GM18519 (cell line): ENCODE measurements around the gene CD151.

Experiments used
- ATAC-seq: cut with Tn5 transposase; IDR thresholded peaks from one replicate; pipeline ENCODE4 v1.9.1; 2021; ENCODE audit warnings: mild to moderate bottlenecking, moderate library complexity; ENCODE audit not compliant: unreplicated experiment, low FRiP score

CD151 gene

DNA sequence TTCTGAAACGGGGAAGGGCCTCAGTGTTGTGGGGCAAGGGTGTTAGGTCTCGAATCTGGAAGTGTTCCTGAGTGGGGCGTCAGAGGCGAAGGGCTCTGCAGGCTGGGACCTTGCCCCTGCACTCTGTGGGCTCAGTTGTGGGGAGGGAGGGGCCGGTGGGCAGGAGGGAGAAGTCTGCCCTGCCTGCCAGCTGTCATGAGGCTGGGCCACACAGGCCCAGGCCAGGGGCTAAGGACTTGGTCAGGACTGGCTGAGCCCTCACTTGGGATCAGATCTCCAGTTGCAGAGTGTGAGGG is 4.9 kb upstream of the CD151 start, which contains the start of gene CRACR2B:
CRACR2B (plus strand) TSS at position 23 of the 296 bp plus-strand sequence. CDS start 689 bp downstream, outside the sequence.
- ATAC-seq = no peak

DNA sequence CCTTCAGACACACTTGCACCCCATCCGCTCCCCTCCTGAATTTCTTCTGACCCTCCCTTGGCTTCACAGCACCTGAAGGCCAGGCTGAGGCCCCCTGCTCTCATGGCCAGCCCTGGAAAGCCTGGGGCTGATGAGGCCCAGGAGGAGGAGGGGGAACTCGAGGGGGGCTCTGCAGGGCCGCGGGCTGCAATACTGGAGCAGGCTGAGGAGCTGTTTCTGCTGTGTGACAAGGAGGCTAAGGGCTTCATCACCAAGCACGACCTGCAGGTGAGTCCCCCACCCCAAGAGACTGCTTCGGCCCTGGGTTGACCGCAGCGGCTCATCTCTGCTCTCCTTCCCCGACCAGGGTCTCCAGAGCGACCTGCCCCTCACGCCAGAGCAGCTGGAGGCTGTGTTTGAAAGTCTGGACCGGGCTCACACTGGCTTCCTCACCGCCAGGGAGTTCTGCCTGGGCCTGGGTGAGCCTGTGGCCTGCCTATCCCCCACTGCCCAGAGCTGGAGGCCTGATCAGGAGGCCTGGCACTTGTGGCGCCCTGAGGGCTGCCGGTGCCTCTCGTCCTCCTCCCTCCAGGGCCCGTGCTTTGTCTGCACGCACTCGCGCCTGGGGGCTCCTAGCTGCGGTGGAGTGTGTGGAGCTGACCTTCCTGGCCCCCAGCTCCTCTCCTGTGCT is 4.1 kb upstream of the CD151 start:
- no peak for ATAC-seq

DNA sequence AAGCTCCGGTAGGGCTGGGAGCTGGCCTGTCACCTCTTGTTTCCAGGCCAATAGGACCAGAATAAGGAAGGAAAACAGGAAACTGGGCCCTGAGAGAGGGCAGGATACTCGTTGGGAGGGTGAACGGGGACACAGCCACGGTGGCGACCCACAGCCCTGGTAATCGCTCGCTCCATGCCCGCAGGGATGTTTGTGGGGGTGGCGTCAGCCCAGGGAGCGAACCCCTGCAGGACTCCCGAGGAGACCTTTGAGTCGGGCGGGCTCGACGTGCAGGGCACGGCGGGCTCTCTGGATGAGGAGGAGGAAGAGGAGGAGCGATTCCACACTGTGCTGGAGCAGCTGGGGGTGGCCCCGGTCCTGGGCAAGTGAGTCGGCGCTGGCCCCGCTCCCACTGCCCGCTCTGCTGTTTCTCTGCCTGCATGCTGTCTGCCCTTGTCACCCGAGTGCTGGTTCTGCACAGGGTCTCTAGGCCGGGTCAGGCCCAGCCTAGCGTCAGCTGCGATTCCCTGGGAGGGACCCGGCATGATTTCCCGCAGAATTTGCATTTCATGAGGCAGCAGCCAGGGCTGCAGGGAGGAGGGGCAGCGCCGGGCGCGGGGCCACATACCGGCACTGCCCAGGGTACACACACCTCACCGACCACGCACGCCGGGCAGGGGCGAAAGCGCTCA is 3.4 kb upstream of the CD151 start:
- ATAC-seq = no peak

DNA sequence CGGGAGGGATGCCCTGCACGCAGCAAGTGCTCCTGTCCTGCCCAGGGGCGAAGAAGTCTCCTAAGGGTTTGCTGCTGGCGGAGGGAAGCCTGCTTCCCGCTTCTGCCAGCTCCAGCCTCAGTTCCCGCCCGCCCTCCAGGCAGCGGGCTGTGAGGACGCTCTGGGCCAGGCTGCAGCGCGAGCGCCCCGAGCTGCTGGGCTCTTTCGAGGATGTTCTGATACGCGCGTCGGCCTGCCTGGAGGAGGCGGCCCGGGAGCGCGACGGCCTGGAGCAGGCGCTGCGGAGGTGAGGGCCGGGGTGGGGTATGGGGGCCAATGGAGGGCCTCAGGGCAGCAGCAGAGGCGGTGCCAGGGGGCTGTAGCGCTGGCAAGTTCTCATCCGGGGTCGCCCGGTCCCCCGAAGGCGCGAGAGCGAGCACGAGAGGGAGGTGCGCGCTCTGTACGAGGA is 2.9 kb upstream of the CD151 start:
- no peak for ATAC-seq

DNA sequence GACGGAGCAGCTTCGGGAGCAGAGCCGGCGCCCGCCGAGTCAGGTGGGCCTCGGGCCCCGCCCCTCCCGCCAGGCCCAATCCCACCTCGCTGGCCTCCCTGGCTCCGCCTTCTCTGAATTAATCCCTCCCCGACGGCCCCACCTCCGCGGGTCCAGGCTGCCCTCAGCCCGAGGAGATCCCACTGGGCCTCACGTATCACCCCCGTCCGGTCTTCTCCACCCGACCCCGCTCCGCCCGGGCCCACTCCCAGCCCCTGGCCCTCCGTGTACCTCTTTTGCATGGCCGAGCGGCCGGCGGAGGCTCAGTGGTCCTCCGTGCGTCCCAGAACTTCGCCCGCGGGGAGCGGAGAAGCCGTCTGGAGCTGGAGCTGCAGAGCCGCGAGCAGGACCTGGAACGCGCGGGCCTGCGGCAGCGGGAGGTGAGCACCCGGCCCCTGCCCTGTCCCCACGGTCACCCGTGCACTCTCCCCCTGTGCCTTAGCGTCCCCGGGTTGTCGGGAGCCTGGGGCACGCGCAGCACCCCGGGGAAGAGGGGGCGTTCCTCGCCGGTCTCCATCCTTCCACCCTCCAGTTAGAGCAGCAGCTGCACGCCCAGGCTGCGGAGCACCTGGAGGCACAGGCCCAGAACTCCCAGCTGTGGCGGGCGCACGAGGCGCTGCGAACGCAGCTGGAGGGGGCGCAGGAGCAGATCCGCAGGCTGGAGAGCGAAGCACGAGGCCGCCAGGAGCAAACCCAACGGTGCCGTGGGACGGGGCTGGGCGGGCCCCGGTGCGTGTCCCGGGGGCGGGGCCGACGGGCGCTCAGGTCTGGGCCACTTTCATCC is 2.2 kb upstream of the CD151 start:
- ATAC-seq = no peak

DNA sequence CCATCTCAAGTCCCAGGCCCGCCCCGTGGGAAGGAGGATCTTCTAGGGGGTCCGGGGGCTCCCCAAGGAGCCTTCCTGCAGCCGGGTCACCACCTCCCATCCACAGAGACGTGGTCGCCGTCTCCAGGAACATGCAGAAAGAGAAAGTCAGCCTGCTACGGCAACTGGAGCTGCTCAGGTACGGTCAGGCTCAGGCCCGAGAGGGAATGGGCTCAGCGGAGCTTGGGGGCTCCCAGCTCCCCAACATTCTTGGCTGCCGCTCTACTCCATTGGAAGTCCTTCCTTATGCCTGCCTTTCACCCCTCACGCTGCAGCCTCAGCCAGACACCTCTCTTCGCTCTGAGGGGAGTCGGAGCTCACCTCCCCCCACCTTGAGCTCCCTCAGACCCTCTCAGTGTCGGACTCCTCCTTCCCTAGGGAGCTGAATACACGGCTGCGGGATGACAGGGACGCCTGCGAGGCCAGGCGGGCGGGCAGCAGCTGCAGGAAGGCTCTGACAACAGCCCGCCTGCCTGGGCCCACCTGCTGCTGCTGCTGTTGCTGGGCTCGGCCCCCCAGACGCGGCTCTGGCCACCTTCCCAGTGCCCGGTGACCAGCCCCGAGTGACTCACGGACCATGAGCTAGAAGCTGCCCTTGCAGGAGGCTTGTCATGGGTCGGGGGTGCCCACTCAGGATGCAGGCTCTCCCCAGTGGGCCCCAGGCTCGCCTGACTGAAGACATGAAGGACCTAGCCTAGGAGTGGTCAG is 1.5 kb upstream of the CD151 start:
- no peak for ATAC-seq

DNA sequence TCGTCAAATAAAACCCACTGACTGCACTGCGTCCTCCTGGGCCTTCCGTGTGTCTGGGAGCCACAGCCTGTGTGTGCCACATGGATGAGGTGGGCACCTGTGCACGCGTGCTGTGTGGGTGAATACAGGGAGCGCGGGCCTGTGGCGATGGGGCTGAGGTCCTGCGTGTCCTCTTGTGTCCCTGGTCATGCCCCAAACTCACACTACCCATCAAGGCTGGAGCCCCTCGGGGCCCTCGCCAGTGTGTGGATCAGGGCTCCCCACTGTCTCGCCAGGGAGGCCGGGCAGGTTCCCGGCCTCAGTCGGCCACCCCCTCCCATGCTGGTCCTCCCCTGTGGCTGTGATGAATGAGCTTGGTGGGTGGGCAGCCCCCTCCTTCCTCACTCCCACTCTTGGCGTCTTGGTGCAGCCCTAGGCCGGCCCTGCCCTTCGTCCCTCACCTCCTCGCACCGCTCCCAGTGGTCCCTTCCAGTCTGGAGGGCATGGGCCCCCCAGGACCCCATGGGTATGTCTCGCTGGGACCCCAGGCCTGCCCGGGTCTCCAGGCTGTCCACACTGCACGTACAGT is 707 bp upstream of the CD151 start:
- ATAC-seq = no peak

DNA sequence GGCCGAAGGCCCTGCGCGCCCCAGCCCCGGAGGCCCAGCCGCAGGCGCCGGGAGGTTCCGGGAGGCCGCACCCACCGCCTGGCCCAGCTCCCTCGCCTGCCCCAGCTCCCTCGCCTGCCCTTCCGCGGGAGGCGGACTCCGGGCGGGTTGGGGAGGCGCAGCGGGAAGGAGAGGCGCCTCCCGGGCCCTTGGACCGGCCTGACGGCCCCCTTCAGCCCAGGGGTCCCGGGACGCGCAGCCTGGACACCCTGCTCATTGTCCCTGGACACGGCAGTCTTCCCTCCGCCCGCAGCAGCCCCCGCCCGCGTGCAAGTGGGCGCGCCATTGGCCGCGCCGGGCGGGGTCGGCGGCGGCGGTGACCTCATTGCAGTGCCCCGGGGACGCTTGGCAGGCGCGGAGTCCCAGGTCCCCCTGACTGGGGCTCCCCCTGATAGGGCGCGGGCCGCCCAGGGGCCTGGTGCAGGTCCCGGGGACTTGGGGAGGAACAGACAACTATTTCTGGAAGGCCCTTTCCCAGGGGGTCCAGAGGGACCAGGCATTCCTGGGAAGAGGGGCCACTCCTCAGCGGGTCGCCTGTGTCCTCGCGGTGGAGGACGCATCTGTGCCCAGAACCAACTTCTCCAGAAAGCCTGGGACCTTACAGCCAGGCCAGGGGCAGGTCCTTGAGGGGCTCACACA is 501 bp downstream of the CD151 start:
- no peak for ATAC-seq

DNA sequence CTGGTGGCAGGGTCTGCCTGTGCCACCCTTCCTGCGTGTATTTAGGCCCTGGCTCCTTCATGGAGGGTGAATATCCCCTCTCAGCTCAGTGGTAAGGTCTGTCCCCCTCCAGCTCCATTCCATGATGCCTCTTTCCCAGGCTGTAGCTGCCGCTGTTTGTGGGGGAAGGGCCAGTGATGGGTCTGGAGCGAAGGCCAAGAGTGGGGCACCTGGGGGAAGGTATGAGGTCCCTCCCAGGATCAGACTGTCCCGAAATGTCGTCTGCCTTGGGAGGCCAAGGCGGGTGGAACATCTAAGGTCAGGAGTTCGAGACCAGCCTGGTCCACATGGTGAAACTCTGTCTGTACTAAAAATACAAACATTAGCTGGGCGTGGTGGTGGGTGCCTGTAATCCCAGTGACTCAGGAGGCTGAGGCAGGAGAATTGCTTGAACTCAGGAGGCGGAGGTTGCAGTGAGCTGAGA is 1.1 kb downstream of the CD151 start:
- ATAC-seq = no peak

DNA sequence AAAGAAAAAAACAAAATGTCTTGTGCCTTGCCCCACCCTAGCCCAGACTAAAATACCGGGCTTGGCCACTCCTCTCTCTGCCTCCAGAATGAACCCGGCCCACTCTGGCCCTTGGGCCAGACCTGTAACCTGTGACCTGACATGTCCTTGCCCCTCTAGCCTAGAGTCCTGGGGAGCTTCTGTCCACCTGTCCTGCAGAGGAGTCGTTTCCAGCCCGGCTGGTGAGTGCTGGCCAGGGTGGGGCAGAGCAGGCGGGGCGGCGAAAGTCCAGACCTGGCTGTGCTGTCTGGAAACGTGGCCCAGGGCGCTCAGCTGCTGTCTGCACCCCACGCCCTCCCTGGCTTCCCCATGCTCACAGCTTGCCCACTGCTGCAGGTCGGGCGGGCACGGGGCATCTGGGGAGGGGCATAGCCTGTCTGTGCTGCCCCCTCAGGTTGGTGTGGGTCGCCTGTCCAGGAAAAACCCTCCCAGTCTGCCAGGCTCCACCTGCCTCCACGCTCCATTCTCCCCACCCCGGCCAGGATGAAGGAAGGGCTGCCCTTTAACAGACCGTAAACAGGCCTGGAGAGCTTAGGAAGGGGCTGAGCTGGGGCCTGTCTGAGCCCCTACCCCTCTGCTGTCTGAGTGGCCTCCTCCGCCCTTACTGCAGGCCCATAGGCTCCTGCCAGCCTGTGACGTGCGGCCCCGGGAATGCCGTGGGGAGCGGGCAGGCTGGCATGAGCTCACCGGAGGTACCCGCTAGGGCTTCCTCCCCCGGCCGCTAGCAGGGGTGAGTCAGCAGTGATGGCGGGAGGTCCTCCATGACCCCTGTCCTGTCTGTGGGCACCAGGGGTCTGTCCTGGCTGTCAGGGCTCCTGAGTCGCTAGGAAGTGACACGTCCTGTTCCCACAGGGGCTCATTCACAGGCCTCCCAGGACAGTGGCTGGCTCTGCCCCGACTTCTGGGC is 1.9 kb downstream of the CD151 start:
- no peak for ATAC-seq

DNA sequence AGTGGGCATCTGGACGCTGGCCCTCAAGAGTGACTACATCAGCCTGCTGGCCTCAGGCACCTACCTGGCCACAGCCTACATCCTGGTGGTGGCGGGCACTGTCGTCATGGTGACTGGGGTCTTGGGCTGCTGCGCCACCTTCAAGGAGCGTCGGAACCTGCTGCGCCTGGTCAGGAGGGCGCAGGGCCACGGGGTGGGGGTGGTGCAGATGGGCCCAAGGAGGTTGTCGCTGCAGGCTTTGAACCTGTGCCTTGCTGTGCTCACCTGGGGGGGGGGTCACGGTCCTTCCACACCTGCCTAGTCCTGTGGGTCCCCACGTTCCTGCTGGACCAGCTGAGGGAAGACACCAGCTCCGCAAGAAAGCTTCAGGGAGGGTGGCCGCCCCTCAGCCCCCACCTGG is 3.5 kb downstream of the CD151 start:
- no peak for ATAC-seq

DNA sequence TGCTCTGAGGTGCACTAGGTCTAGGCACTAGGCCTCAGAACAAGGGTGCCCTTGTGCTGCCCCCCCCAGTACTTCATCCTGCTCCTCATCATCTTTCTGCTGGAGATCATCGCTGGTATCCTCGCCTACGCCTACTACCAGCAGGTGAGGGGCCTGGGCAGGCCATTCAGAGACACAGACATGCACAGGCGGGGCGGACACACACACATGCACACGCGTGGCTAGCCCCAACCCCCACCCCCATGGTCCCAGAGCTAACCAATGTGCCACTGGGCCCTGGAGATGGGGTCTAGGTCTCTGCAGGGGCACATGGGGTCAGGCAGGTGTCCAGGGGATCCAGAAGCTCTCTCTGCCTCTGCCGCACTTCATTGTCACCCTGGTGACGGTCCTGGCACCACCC is 3.9 kb downstream of the CD151 start:
- ATAC-seq = no peak

DNA sequence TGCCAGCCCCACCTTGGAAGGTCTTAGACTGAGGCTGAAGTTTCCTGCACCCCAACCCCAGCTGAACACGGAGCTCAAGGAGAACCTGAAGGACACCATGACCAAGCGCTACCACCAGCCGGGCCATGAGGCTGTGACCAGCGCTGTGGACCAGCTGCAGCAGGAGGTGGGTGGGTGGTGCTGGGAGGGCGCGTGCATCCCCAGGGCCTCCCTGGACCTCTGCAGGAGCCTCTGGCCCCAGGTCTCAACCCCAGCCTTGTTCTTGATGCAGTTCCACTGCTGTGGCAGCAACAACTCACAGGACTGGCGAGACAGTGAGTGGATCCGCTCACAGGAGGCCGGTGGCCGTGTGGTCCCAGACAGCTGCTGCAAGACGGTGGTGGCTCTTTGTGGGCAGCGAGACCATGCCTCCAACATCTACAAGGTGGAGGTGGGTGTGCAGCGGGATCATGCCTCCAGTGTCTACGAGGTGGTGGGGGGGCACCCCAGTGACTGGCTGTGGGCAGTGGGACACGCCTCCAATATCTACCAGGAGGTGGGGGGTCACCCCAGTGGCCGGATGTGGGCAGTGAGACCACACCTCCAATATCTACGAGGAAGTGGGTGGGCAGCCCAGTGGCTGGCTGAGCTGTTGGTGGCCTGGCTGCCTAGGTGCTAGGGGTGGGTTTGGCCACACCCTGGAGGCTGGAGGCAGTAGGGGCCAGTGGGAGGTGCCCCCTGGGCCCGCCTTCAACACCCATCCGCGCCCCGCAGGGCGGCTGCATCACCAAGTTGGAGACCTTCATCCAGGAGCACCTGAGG is 4.6 kb downstream of the CD151 start:
- ATAC-seq = no peak

DNA sequence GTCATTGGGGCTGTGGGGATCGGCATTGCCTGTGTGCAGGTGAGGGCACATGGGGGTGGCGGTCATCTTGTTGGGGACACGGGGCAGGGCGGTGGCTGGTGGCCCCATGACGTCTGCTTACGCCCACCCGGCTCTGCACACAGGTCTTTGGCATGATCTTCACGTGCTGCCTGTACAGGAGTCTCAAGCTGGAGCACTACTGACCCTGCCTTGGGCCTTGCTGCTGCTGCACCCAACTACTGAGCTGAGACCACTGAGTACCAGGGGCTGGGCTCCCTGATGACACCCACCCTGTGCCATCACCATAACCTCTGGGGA is 5.2 kb downstream of the CD151 start:
- ATAC-seq = no peak

DNA sequence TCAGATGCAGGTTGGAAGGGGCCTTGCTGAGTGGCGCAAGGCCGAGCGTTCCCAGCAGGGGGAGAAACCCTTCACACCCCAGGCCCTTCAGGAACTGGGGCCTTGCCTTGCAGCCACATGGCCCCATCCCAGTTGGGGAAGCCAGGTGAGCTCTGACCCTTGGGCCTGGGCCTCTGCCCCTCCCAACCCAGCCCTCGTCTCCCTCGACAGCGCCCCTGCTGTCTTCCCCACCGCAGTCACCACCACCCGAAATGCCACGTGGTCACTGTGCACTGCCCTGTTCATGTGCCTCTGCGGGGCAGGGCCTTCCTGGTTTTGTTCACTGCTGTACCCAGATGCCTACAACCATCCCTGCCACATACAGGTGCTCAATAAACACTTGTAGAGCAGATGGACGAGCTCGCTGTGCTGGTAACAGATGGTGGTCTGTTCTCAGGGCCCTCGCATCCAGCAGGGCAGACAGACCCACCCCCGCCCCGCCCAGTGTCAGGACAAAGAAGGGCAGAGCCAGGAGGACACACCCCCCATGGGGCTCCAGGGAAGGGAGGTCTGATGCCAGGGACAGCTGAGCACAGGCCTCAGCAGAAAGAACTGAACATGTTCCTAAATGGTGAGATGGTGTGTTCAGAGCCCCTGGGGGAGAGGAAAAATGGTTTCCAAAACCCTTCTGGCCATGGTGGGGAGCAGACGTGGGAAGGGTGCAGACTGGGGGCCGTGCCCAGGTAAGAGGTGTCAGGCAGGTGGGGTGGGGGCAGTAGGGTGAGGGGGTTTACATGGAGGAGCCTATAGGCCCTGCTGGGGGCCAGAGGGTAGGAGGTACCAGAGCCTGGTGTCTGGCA is 5.9 kb downstream of the CD151 start:
- no peak for ATAC-seq

DNA sequence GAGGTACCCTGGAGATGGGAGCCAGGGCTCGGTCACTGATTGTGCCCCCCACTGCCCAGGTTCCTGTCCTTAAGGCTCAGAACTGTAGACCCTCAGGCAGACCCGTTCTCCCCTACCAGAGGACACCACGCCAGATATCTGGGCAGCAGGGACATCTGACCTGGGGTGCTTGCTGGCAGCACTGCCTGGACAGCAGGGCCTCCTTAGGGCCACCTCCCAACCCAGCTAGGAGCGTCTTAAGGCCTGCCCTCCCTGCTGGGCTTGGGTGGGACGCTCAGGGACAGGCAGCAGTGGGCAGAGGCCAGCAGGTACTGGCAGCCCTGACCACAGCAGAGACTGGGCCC is 6.5 kb downstream of the CD151 start:
- ATAC-seq = no peak

DNA sequence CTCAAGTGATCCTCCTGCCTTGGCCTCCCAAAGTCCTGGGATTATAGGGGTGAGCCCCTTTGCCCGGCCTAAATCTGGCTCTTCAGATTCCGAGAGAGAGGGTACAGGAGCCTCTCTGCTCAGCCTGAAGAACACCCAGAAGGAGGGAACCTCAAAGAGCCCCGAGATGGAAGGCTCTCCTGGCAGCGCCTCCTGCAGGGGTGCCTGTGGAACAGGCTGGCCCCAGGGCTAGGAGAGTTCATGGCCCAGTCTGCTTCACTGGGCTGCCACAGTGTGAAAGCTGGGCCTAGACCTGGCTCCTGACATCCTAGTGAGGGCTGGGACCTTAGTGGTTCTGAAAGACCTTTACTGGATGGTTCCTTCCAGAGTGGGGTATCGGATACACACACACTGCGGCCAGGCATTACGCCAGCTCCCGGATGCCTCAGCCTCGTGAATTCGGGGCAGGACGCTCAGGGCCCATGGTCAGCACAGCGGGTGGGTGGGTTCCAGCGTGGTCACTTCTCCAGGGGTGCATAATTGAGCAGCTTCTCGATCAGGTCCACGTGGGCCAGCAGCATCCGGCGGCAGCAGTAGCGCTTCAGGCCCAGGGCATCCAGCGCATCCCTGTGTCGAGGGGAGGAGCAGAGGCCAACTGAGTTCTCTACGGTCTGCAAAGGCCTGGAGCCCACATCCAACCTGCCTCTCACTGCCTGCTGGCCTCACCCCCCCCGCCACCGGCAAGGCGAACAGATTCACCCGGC is 7.3 kb downstream of the CD151 start:
- no peak for ATAC-seq
